Upper lobe of left lung (tissue), 4 donors: Measurements from ENCODE around the gene AMPD1.

Experiments used
- EP300 ChIP-seq, 4 donors: sonication (generic); formaldehyde crosslinking; IDR thresholded peaks; one replicate each; pipeline ENCODE4 v1.5.1; 2017; ENCODE audit warnings: antibody characterized with exemption in 4 of 4, control low read depth in 2 of 4
- POLR2AphosphoS5 ChIP-seq, 2 donors: sonication (generic); formaldehyde crosslinking; IDR thresholded peaks; one replicate each; pipeline ENCODE4 v1.5.1; 2017; ENCODE audit warnings: antibody characterized with exemption in 2 of 2

GRCh38 chr1:114700036-114700600, 4.8 kb upstream of the AMPD1 start:
- no peak for TF ChIP-seq POLR2AphosphoS5 (IDR thresholded peaks at IDR 0.05)
- TF ChIP-seq EP300 (IDR thresholded peaks at IDR 0.05): no peak
